ENCODE measurements around the gene TASP1.
"Not testable (repeated sequence)": the region's sequence is repeated elsewhere in the genome, so short reads cannot be mapped to it uniquely, and the experiment has no call there.

TASP1 gene

DNA sequence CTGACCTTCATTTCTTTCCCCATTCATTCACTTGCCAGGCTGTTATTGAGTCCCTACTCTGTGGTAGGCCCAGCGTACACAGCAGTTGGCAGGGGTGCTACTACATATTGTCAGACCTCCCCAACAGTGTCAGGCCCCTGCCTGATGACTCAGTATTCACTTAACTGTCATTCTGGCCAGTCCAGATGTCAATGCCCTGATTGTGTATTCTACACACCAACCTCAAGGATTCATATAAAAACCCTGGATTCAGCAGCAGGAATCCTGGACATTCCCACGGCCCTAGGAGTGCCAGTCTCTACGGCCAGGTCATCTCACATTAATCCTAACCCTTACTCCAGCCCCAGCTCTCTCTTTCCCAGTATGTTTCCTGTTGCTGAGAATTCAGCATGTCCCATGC lies 151.5 kb downstream of the TASP1 start:
- DNase-seq, result no peak

DNA sequence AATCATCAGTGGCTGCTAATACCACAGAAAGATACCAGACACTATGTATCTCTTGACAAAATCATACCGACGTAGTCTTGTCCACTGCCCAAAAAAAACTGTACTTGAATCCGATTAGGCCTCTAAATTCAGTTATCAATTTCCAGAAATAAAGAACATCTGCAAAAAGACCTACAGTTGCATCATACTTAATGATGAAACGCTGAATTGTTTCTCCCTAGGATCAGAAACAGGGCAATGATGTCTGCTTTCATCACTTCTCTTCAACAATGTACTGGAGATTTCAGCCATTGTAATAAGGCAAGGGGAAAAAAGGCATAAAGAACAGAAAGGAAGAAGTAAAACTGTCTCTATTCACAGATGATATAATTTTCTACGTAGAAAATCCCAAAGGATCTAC lies 152.0 kb downstream of the TASP1 start:
- DNase-seq, result no peak

DNA sequence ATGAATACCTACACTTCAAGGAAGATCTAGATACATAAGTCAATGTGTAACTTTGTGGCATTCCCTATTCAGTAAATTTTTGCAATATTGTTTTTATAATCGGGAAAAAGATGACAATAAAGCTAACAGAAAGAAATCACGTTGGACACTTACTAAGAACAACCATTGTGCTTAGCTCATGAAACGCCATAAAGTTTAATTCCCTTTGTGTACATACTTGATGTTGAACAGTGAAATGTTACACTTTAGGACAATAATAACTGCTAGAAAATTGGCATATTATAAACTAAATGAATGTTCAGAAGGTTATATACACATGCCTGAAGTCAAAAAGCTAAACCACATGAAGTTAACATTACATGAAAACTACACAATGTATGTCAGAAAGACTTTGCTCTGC lies 153.2 kb downstream of the TASP1 start:
- DNase-seq, result no peak

DNA sequence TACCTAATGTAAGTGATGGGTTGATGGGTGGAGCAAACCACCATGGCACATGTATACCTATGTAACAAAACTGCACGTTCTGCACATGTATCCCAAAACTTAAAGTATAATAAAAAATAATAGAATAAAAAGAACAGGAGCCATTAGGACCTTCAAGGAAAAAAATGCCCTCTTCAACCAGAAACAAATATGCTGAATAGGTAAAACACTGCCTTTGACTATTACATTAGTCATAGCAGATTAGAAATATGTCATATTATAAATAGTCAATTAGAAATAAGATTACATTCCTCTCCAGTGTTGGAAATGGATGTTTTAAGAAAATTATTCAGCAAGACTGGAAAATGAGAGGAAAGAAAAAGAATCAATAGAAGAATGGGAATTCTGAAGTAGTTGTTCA lies 153.7 kb downstream of the TASP1 start:
- not testable (repeated sequence) for DNase-seq

DNA sequence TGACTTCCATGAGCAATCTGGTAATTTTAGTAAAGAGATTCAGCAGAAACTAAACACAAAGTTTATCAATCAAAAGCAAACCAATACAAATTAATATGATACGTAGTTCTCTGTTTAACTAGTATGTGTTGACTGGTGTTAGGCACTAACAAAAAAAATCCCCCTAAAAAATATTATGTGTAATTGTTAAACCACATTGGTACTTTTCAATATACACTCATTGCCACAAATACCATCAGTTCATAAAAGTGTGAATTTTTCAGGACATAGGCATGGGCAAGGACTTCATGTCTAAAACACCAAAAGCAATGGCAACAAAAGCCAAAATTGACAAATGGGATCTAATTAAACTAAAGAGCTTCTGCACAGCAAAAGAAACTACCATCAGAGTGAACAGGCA lies 155.3 kb downstream of the TASP1 start:
- not testable (repeated sequence) for DNase-seq

DNA sequence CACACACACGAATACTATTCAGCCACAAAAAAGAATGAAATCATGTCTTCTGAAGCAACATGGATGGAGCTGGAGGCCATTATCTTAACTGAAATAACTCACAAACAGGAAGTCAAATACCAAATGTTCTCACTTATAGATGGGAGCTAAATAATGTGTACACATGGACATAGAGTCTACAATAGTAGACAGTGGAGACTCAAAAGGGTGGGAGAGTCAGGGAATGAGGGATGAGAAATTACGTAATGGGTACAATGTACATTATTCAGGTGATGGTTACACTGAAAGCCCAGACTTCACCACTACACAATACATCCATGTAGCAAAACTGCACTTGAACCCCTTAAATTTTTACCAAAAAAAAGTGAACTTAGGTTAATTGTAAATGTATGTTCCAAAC lies 160.4 kb downstream of the TASP1 start:
- no peak for DNase-seq

DNA sequence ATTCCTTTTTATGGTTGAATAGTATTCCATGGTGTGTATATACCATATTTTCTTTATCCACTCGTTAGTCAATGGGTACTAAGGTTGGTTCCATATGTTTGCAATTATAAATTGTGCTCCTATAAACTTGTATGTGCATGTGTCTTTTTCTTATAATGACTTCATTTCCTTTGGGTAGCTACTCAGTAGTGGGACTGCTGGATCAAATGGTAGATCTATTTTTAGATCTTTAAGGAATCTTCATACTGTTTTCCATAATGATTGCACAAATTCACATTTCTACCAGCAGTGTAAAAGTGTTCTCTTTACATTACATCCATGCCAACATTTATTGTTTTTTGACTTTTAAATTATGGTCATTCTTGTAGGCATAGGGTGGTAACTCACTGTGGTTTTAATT lies 164.3 kb downstream of the TASP1 start:
- no peak for DNase-seq

DNA sequence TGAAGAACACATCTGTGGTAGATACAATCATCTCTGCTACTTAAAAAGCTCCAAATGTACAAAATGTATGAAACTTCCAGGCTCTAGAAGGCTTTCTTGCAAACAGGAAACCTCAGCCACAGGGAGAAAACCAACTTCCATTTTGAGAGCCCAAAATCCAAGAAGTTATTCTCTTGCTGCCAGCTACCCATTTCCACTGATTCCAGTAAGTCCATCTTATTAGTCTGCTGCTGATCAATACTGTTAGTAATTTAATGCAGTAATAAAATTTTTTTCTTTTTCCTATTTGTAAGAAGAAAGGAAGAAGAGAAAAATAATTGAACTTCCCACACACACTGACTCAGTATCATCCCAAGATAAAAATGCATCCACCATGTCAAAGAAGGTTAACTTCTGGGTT lies 169.5 kb downstream of the TASP1 start:
- DNase-seq, result no peak

DNA sequence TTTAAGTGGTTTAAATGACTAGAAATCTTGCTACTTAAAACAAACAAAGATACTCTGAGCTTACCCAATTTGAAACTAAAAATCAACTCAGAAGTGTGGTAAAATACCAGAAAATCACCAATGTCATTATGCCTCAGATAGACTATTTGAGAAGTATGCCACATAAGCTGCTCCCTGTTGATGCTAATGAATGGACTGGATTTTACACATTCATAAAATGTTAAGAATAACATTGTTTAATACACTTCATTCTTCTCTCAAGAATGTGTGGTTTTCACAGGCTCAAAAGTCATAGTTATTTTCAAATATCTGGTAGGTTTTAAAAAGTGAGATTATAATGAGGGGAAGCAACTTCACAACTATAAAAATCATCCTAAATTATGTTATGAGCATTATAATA lies 170.6 kb downstream of the TASP1 start:
- DNase-seq, result no peak

DNA sequence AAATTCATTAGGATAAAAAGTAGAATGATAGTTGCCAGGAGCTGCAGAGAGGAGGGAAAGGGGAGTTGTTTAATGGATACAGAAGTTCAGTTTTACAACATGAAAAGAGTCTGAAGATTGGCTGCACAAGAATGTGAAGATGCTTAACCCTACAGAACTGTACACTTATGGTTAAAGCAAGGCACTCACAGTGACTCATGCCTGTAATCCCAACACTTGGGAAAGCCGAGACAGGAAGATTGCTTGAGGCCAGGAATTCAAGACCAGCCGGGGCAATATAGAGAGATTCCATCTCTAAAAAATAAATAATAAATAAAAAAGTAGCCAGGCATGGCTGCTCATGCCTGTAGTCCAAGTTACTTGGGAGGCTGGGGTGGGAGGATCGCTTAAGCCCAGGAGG lies 174.0 kb downstream of the TASP1 start:
- DNase-seq, result no peak

DNA sequence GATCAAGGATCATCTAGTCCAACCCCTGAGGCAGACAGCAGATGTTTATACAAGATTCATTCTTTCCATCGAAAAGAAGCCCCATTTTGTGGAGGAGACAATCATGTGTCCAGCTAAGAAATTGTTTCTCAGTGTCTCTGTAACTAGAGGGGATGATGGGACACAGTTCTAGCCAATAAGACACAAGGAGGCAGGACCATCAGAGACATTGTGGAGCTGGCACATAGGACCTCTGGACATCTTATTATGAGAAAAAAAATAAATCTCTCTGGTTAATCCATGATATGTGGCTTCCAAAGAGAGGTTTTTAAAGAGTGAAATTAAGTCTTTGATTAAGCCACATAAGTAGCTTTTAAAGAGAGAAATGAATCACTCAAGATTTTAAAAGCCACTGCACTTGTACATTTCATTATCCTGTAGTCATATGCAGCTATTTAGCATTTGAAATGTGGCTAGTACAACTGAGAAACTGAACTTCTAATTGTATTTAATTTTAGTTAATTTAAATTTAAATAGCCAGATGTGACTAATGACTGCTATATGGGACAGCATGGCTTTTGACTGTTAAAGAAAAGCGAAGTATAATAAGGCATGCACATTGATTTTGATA lies 176.8 kb downstream of the TASP1 start:
- DNase-seq, result no peak

DNA sequence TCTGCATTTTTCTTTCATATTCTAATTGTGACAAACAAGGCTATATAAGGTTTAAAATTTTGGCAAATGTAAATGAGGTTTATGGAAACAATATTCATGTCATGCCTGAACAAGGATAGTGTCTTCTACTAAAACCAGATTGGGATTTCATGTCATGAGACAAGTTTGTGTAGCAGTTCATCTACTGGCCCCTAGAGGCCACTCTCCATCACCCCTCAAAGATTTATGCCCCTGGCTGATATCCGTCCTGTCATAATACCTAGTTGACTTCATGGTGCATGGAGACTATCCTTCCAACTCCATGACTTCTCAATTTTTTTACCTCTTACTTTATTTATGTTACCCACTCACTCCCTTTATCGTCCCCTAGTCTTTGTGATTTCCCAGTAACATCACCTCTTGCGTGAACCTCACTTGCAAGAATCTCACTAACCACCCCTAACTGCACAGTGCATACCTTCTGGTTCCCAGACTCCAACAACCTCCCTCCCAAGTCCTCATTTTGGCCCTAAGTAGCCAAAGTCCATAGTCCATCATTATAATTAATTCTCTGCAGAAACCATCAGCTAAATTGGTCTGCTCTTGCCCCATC lies 179.8 kb downstream of the TASP1 start:
- no peak for DNase-seq

DNA sequence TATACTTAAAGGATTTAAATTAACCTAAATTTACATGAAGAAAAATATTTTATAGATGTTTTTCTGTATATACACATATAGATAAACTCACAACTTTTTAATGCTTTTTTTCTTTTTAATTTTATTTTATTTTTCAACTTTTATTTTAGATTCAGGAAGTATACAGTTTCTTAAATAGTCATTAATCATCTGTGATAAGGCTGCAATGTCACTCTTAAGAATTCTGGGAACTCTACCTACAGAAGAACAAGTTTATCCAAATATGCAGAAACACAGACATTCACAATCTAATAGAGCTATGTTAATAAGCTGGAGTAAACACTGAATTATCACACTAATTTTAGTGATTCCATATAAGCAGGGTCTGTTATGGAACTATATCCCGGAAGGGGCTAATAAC lies 181.2 kb downstream of the TASP1 start:
- no peak for DNase-seq

DNA sequence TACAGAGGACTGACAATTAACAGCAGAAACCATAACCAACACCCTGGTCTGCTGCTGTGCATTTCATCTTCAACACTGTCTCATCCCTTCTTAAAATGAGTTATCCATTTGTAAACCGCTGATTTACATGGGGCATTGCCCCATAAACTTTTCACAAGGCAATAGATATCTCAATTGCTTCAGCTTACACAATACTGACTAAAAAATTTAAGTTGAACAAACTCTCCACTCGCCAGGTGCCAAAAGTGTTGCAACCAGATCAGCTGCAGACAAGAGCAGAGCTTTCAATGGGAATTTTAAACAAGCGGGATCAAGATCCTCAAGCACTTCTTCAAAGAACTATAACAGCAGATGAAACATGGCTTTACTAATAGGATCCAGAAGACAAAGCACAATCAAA lies 183.0 kb downstream of the TASP1 start:
- DNase-seq, result no peak

DNA sequence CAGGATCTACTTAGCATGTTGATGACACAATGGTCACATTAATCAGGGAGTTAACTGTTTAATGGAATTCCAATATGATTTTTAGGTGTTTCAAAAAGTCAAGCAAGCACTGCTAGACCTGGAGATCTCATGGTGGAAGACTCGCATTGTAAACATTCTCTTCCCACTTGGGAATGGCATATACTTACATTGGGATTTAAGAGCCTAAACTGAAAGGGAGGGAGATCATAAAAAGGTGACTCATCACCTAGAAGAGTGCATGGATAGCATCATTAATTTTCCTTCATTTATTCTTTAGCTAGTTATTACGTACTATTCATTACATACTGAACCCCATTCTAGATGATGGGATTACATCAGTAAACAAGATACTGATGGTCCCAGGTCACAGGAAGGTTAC lies 185.4 kb downstream of the TASP1 start:
- no peak for DNase-seq

DNA sequence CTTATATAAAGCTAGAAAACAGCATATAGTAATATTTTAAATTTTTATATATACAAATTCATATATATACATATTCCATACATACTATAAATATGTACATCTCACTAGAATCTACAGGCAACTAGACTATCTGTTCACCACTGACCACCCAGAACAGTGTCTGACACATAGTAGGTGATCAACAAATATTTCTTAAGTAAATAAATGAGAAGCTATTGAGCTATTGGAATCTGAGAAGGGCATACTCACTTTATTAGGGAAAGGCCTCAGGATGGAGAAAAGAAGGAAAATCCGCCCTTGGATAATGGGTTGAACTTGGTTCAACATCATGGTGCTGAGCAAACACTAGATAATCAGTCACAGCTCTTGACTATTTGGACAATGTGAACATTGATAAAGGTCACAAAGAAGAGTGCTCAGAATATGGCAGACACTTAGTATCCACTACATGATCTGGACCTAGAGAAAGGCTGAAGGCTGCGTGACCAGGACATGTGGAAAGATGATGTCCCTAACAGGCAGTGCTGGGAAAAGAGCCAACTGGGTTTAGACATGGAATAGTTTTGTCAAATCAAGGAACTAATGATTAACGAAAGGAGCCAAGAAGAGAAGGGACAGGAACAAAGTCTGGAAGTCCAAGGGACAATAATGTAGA lies 186.1 kb downstream of the TASP1 start:
- no peak for DNase-seq

DNA sequence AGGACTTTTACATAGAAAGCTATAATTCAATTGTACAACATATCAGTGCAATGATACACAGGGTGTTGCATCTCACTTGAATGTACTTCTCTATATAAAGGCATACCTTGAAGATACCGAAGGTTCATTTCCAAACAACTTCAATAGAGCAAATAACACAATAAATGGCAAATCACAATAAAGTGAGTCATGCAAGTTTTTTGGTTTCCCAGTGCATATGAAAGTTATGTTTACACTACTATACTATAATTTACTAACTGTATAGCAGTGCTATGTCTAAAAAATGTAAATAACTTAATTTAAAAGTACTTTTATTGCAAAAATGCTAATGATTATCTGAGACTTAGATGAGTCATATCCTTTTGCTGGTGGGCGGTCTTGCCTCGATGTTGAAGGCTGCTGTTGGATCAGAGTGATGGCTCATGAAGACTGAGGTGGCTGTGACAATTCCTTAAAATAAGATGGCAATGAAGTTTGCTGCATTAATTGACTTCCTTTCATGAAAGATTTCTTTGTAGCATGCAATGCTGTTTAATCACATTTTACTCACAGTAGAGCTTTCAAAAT lies 188.8 kb downstream of the TASP1 start:
- DNase-seq, result no peak

DNA sequence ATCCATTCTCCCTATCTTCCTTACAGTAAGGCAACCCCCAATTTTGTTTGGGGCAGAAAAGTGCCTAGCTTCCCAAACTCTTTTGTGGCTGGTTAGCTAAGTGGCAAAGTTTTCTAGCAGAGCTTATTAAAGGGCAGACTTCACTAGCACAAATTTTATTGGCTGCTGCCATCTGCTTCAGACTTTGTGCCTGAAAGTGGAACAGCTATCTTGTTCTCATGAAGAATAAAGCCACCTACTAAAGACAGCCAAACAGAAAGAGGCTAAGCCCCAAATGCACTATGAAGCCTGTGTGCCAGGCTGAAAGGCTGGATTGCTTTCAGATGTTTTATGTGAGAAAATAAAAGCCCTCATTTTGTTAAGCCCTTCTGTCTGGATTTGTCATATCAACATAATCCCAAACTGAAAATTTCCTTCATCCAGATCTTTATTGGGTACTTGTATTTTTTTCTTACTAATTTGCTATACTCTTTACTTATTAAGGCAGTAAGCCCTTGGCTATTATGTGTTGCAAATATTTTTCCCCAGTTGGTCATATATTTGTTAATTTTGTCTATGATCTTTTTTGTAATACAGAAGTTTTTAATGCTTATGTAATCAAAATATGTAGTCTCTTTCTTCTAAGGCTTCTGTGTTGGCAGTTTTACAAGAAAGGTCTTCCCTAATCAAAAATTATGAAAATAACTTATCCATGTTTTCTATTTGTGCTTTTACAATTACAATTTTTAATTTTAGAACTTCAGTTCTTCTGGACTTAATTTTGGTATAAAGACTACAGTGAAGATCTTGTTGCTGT lies 191.1 kb downstream of the TASP1 start:
- no peak for DNase-seq

DNA sequence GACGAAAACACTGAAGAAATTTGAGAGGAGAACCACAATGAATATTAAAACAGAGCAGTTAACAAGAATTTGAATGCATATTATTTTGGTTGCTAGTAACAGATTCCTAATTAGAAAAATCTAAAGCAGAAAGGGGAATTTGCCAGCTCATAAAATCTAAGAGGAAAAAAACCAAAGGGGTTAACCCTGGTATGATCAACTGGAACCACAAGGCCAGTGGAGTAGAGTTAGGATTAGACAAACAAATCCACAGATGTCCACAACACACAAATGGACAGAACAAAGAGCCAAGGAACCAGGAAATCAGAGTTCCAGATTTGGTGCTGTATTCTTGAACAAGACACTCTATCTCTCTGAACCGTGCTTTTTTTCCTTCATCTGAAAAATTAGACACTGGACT lies 195.0 kb downstream of the TASP1 start:
- no peak for DNase-seq

DNA sequence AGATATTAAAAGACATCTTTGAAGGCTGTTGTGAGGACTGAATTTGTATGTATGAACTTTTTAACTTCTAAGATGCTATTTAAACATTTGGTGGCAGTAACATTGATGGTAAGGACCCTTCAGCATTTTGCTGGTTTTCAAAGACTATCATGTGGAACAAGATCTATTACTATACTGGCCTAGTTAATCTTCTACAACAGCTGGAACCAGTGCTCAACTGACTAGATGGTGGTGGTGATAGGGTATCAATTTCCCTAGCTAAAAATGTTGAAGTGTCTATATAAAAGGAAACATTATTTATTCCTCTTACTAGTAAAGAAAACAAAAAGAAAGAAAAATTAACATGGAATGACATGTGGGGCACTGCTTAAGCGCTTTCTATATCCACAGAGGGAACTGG lies 195.7 kb downstream of the TASP1 start:
- no peak for DNase-seq

DNA sequence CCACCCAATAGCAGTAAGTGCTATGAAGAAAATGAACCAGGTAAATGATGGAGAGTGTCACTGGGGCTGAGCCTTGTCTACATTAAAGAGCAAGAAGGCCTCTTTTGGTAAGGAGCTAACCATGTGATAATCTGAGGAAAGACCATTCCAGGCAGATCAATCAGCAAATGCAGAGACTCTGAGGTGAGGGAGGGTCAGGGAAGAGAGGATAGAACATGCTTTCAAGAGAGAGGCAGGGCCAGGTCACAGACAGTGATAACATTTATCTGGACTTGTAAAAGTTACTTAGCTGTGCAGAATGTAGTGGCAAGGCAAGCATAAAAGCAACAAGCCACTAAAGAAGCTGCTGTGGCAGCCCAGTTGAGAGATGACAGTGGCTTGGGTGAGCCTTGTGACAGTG lies 197.3 kb downstream of the TASP1 start:
- DNase-seq, result no peak

DNA sequence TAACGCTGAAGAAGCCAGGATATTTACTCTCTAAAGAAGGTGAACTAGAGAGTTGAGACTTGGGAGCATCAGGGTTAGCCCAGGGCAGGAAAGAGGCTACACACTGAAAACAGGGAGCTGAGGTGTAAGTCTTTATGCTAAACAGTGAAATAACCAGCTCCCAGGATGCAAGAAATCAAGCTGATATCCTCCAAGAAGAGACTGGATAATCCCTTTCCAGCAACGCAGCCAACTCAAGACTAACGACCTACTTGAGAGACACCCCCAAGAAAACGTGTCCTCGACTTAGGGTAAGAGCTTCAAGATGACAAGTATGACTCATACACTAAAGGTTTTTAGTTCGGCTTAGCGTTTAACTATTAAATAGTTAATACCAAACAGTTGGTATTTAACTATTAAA lies 202.2 kb downstream of the TASP1 start:
- DNase-seq, result no peak

DNA sequence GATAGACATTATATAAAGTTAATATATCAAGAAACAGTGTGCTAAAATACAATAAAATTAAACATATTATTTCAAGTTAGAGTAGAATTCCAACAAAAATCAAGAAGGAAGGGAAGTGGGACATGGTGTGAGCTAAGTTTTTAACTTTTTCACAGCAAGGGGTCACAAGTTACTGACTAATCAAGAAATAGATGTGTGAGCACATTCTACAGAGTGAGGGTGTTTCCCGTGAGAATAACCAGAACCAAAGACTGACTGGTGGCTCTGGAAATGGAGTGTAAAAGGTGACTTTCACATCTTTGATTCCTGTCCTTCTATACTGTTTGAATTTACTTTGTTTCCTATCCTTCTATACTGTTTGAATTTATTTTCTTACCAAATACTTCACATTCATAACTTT lies 206.6 kb downstream of the TASP1 start:
- no peak for DNase-seq
